OCI-LY3 (cell line): Measurements from ENCODE around the gene ABCB6.

ENCODE experiments used
- EZH2phosphoT487 ChIP-seq: fragments of 200-600 bp; shearing (Covaris generic); IDR thresholded peaks from 2 replicates; pipeline ENCODE4 v1.6.1; 2018; ENCODE audit warnings: antibody characterized with exemption, mixed run types, low read depth
- TF ChIP-seq, protein P1 (sequence below): fragments of 200-600, 300-600 bp; sonication (generic); IDR thresholded peaks from 2 replicates; pipeline ENCODE4 v1.5.1; 2014; ENCODE audit warnings: antibody characterized with exemption, low read length, low read depth

DNA sequence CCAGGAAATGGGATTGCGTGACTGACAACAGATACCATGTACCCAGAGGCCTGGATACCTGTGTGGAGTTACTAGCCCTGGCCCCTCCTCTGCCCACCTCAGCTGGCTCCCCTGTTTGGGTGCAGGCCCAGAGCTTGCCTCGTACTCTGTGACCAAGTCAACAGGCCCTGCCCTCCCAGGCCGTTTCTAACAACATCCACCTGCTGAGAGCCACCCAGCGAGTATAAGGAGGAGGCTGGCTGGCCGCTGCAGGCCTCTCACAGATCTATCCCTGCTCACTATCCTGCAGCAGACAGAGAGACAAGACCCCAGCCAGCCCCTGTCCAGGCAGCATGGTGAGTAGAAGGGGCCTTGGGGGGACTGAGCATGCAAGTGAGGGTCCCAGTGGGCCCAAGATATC, 47.5 kb upstream of the ABCB6 start:
- TF ChIP-seq, protein P1, sequence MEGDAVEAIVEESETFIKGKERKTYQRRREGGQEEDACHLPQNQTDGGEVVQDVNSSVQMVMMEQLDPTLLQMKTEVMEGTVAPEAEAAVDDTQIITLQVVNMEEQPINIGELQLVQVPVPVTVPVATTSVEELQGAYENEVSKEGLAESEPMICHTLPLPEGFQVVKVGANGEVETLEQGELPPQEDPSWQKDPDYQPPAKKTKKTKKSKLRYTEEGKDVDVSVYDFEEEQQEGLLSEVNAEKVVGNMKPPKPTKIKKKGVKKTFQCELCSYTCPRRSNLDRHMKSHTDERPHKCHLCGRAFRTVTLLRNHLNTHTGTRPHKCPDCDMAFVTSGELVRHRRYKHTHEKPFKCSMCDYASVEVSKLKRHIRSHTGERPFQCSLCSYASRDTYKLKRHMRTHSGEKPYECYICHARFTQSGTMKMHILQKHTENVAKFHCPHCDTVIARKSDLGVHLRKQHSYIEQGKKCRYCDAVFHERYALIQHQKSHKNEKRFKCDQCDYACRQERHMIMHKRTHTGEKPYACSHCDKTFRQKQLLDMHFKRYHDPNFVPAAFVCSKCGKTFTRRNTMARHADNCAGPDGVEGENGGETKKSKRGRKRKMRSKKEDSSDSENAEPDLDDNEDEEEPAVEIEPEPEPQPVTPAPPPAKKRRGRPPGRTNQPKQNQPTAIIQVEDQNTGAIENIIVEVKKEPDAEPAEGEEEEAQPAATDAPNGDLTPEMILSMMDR, result no peak
- TF ChIP-seq EZH2phosphoT487, result no peak
